ENCODE data around the gene LATS2.

The LATS2 gene

GRCh38 chr13:21046203-21046602, 15.2 kb downstream of the LATS2 start:
- DNase-seq = no peak

- no peak for DNase-seq
Observed at GRCh38 chr13:21045100-21045499, 16.3 kb downstream of the LATS2 start.

GRCh38 chr13:21043898-21044297, 17.5 kb downstream of the LATS2 start:
- no peak for DNase-seq

DNA sequence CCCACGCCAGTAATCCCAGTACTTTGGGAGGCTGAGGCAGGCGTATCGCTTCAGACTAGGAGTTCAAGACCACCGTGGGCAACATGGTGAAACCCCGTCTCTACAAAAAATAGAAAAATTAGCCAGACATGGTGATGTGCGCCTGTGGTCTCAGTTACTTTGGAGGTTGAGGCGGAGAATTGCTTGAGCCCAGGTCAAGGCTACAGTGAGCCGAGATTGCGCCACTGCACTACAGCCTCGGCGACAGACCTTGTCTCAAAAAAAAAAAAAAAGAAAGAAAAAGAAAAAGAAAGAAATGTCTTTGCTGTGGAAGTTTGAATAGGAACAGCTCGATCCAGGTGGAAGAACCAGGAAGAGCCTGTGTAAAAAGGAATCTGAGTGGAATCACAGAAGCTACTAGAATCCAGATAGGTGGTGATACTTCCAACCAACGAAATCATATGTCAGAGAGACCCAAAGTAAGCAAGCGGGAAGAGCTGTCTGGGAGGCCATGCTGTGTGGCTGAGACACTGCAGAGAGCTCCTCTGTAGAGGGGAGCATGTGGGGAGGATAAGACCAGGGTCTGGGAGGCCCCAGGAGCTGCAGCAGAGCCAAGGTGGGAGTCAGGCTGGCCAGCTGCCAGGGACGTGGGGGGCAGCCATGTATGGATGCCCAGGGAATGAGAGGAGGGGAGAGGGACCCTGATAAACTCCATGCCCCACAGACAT, 21.1 kb downstream of the LATS2 start:
- no peak for DNase-seq

- no peak for DNase-seq
Observed at GRCh38 chr13:21039097-21039800, 22.1 kb downstream of the LATS2 start.

- no peak for DNase-seq
Observed at GRCh38 chr13:21037656-21038055, 23.7 kb downstream of the LATS2 start.

- no peak for DNase-seq
Observed at GRCh38 chr13:21035498-21035897, 25.9 kb downstream of the LATS2 start.

DNA sequence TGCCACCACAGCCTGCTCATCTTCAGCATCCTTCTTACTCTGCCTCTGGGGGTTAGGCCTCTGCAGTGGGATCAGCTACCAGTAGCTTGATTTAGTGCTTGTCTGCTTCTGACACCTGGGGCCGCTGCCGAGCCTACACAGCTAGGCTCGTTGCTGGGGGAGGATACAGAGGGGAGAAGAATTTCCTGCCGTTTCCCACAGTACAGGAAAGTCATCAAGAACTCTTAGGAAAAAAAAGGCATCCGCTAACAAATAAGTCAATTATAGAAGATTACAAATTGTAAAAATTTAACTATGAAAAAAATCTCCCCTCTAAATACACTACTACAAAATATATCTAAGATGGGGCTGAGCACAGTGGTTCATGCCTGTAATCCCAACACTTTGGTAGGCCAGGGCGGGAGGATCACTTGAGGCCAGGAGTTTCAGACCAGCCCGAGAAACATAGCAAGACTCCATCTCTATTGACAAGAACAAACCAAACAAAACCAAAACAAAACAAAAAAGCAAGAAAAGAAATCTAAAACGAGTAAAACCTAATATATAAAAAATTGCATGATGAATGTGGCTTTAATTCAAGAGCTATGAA, 26.7 kb downstream of the LATS2 start:
- no peak for DNase-seq

DNA sequence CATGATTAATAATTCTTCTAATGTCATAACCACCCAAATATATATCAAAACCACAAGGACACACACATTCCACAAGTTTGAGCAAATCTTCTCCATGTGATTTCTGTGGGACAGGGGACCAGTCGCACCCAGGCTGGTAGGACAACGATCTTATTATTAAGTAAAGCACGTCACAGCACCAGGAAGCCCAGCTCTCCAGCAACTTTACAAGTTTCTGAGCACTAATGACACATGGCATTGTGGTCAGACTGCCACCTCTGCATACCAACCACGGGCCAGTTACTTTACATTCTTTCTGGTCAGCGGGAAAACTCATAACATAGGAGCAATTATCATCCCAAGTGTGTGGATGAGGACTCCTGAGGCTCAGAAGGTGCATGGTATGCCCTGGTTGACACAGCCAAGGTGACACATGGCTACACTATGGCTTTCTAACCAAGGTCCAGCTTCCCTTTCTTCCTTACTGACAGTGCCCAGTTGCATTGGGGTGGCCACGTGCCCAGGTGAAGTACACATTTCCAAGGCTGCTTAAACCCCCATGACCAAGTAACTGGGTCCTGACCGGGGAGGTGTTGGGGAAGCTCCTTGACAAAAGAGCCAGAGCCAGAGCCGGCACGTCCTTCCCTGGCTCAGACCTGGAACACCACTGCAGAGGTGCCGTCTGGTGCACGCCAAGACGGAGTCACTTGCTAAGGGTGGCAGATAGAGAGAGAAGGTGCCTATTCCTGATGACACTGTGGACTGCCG, 27.4 kb downstream of the LATS2 start:
- no peak for DNase-seq

- no peak for DNase-seq
Observed at GRCh38 chr13:21033212-21033840, 28.1 kb downstream of the LATS2 start.

- no peak for DNase-seq
Observed at GRCh38 chr13:21032656-21033055, 28.7 kb downstream of the LATS2 start.

DNA sequence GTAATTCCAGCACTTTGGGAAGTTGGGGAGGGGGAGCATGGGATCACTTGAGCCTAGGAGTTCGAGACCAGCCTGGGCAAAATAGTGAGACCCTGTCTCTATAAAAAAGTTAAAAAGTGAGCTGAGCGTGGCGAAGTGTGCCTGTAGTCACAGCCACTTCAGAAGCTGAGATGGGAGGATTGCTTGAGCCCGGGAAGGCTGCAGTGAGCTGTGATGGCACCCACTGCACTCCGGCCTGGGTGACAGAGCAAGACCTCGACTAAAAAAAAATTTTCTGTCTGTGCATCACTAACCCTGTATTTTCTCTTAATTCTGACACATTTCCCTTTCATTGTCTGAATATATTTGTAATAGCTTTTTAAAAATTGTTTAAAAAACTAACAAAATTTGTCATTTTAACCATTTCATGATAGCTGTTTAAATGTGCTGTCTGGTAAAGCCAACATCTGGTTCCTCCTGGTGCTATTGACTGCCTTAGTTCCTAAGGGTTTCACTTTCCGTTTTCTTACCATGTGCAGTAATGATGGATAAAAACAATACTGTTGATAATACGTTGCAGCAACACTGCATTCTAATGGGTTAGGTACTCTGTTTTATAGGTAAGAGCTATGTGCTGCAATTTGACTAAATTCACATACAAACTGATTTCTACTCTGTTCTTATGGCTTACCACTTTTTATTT, 29.7 kb downstream of the LATS2 start:
- DNase-seq = no peak

- no peak for DNase-seq
Observed at GRCh38 chr13:21025539-21025938, 35.8 kb downstream of the LATS2 start.

DNA sequence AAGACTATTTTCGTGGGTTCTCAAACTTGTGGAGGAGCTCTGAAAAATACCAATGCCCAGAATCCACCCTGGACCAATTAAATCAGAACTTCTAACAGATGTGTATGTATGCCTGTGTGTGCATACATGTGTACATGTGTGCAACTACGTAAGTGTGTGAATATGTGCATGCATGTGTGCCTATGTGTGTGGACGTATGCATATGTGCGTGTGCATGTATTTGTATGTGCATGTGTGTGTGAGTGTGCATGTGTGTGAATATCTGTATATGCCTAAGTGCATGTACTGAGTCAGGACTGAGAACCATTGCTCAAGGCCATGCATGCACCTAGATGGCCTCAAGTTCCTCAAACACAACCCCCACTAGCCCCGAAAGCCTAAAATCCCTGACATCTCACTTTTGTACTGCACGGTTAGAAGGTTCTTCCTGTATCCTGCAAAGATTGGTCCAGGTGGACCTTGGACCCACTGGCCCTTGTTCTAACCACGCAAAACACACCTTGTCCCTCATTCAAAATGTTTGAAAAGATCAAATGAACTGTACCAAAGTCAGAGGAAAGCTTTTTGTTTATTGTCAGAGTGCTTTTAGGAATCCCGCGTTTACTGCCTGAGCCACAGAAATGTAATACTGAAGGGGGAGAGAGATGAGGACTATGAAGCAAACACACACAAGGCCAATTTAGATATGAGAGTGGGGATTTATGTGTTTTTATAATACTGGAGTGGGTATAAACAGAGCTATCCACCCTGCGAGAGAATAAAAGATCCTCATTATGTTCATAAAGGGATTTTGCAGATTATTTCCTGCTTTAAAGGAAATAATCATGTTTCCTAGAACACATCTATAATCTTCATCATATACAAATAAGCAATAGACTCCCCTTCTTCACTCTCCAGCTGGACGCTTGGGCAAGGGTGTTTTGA, 39.1 kb downstream of the LATS2 start:
- DNase-seq = no peak

- no peak for DNase-seq
Observed at GRCh38 chr13:21020581-21020980, 40.8 kb downstream of the LATS2 start.

- DNase-seq = no peak
Observed at GRCh38 chr13:21020176-21020575, 41.2 kb downstream of the LATS2 start.

DNA sequence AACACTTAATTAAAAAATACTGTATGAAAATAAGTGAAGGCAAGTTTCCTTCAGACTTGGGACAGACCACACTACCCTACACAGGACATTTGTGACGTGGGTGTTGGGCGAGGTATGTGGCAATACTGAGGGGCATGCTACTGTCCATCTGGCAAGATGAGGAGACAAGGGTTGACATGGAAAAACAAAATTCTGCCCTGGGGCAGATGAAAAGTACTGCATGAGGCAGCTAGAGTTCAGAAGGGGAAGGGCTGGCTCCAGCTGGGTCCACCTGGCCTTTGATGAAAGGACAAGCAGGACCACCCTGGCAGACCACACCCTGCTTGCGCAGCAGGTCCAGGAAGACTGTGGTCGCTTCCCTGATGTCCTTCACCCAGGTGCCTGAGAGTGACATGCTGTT, 43.2 kb downstream of the LATS2 start:
- DNase-seq = no peak

DNA sequence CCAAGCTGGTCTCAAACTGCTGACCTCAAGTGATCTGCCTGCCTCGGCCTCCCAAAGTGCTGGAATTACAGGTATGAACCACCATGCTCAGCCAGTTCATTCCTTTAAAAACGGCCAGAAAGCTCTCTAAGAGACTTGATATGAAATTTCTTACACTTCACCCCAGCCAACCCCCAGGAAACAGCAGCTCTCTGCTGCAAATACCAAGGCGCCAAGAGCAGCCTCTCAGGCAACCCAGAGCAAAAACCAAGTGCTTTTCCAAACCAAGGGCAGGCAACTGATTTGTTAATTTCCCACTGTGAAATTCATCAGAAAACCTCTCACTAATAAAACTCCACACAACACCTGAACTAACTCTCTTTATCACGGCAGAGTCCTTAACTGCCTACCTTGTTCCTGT, 44.9 kb downstream of the LATS2 start:
- no peak for DNase-seq

DNA sequence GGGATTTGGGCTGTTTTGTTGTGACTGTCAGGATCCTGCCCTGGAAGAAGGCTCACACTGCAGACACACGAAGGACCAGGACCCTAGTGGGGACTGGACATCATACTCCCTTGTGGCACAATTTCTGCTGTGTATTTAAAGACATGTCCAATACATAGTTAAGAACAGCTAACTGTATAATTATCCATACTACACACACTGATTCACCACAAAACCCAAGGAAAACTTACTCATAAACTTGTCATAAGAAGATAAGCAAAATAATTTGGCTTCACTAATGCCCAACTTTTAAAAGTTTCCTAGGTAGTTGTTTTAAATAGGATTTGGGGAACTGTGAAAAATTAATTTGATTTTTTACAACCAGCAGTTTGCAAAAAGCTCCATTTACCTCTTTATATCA, 46.1 kb downstream of the LATS2 start:
- DNase-seq = no peak

DNA sequence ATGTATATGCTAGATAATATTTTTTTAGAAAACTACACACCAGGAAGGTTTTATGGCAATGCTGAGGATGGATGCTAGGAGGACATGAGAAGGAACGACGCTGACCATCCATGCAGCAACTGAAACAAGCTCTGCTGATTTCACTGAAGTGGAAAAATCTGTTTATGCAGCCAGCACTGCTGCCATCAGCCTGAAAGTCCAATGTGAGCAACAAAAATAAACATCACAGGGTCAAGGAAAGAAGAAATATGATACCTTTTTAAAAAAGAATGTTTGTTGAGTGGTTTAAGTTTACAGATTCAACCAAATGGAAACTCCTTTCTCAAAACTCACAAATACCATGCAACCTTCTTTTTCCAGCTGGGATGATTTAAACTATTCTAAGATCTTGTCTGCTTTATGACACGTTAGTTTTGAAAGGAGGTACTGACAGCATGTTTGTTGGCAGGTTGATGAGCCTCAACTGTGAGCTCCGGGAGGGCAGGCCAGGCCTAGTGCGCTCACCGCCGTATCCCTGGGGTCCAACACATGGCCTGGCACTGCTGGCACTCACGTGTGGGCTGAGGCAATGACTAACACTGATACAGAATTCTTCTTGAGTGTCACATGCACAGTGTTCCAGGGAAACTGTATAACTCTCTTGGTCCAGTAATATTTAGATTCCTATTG, 46.8 kb downstream of the LATS2 start:
- no peak for DNase-seq

GRCh38 chr13:21014139-21014501, 47.3 kb downstream of the LATS2 start:
- DNase-seq = no peak

All from stimulated activated naive CD4-positive, alpha-beta T cell treated with Interleukin-2 at 50 U/mL for 16 hours (primary cell).